ENCODE measurements around the gene ACVR1.
A peak's percentile ranks its signal among the peaks of the same experiment; 100 is the strongest.
"Not testable (repeated sequence)": the region's sequence is repeated elsewhere in the genome, so short reads cannot be mapped to it uniquely, and the experiment has no call there.

ACVR1 gene

GRCh38 chr2:157748371-157749142 lies 127.6 kb downstream of the ACVR1 start:
- peak; percentile 82 for DNase-seq

GRCh38 chr2:157747695-157748370 lies 128.3 kb downstream of the ACVR1 start:
- DNase-seq, result peak; percentile 91

GRCh38 chr2:157747280-157747679 lies 128.8 kb downstream of the ACVR1 start:
- no peak for DNase-seq

- DNase-seq, result peak; percentile 75
Observed at GRCh38 chr2:157746234-157746950, 129.7 kb downstream of the ACVR1 start.

GRCh38 chr2:157744571-157745076 lies 131.5 kb downstream of the ACVR1 start:
- no peak for DNase-seq

- DNase-seq, result no peak
Observed at GRCh38 chr2:157743051-157743450, 133.1 kb downstream of the ACVR1 start.

- DNase-seq, result no peak
Observed at GRCh38 chr2:157741819-157742484, 134.2 kb downstream of the ACVR1 start.

GRCh38 chr2:157737656-157738055 lies 138.5 kb downstream of the ACVR1 start:
- DNase-seq, result no peak

- DNase-seq, result no peak
Observed at GRCh38 chr2:157735532-157735931, 140.6 kb downstream of the ACVR1 start.

GRCh38 chr2:157733263-157733662 lies 142.9 kb downstream of the ACVR1 start:
- no peak for DNase-seq

GRCh38 chr2:157732596-157732995 lies 143.5 kb downstream of the ACVR1 start:
- peak; percentile 39 for DNase-seq

GRCh38 chr2:157727693-157728092 lies 148.4 kb downstream of the ACVR1 start:
- no peak for DNase-seq

GRCh38 chr2:157726946-157727345 lies 149.2 kb downstream of the ACVR1 start:
- no peak for DNase-seq

GRCh38 chr2:157725846-157726245 lies 150.3 kb downstream of the ACVR1 start:
- no peak for DNase-seq

GRCh38 chr2:157722580-157723234 lies 153.4 kb downstream of the ACVR1 start:
- peak; percentile 15 for DNase-seq

GRCh38 chr2:157720504-157720903 lies 155.6 kb downstream of the ACVR1 start:
- no peak for DNase-seq

GRCh38 chr2:157704653-157705052 lies 171.5 kb downstream of the ACVR1 start:
- not testable (repeated sequence) for DNase-seq

- not testable (repeated sequence) for DNase-seq
Observed at GRCh38 chr2:157704148-157704547, 172.0 kb downstream of the ACVR1 start.

- no peak for DNase-seq
Observed at GRCh38 chr2:157699806-157700205, 176.3 kb downstream of the ACVR1 start.

- DNase-seq, result no peak
Observed at GRCh38 chr2:157699009-157699408, 177.1 kb downstream of the ACVR1 start.

- peak; percentile 73 for DNase-seq
Observed at GRCh38 chr2:157698430-157698829, 177.7 kb downstream of the ACVR1 start.

GRCh38 chr2:157696036-157696435 lies 180.1 kb downstream of the ACVR1 start:
- DNase-seq, result peak; percentile 78

All from fibroblast of skin of right biceps (primary cell).